Measurements from ENCODE around the gene SLC25A21.

DNA sequence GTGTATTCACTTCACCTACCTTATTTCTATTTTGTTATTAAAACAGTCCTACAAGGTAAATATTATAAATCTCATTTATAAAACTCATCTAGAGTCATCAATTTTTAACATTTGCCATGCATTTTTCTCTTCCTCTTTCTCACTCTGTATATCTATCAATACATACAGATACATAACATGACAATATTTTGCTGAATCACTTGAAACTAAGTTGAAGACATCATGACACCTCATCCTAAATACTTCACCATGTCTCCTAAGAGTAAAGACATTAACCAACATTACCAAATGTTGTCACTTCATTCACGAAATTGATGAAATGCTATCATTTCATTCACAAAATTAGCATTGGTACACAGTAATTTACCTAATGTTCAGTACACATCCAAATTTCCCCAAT lies 329.0 kb downstream of the SLC25A21 start:
- TF ChIP-seq POLR2AphosphoS5 (IDR thresholded peaks at IDR 0.05; ENCODE audit: low read depth) = no peak
- TF ChIP-seq, protein P1, sequence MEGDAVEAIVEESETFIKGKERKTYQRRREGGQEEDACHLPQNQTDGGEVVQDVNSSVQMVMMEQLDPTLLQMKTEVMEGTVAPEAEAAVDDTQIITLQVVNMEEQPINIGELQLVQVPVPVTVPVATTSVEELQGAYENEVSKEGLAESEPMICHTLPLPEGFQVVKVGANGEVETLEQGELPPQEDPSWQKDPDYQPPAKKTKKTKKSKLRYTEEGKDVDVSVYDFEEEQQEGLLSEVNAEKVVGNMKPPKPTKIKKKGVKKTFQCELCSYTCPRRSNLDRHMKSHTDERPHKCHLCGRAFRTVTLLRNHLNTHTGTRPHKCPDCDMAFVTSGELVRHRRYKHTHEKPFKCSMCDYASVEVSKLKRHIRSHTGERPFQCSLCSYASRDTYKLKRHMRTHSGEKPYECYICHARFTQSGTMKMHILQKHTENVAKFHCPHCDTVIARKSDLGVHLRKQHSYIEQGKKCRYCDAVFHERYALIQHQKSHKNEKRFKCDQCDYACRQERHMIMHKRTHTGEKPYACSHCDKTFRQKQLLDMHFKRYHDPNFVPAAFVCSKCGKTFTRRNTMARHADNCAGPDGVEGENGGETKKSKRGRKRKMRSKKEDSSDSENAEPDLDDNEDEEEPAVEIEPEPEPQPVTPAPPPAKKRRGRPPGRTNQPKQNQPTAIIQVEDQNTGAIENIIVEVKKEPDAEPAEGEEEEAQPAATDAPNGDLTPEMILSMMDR (conservative IDR thresholded peaks at IDR 0.05; ENCODE audit: low read depth in 2 of 2) = no peak
- no peak for TF ChIP-seq EZH2phosphoT487 (IDR thresholded peaks at IDR 0.05; ENCODE audit: unreplicated experiment)
- TF ChIP-seq, protein P2, sequence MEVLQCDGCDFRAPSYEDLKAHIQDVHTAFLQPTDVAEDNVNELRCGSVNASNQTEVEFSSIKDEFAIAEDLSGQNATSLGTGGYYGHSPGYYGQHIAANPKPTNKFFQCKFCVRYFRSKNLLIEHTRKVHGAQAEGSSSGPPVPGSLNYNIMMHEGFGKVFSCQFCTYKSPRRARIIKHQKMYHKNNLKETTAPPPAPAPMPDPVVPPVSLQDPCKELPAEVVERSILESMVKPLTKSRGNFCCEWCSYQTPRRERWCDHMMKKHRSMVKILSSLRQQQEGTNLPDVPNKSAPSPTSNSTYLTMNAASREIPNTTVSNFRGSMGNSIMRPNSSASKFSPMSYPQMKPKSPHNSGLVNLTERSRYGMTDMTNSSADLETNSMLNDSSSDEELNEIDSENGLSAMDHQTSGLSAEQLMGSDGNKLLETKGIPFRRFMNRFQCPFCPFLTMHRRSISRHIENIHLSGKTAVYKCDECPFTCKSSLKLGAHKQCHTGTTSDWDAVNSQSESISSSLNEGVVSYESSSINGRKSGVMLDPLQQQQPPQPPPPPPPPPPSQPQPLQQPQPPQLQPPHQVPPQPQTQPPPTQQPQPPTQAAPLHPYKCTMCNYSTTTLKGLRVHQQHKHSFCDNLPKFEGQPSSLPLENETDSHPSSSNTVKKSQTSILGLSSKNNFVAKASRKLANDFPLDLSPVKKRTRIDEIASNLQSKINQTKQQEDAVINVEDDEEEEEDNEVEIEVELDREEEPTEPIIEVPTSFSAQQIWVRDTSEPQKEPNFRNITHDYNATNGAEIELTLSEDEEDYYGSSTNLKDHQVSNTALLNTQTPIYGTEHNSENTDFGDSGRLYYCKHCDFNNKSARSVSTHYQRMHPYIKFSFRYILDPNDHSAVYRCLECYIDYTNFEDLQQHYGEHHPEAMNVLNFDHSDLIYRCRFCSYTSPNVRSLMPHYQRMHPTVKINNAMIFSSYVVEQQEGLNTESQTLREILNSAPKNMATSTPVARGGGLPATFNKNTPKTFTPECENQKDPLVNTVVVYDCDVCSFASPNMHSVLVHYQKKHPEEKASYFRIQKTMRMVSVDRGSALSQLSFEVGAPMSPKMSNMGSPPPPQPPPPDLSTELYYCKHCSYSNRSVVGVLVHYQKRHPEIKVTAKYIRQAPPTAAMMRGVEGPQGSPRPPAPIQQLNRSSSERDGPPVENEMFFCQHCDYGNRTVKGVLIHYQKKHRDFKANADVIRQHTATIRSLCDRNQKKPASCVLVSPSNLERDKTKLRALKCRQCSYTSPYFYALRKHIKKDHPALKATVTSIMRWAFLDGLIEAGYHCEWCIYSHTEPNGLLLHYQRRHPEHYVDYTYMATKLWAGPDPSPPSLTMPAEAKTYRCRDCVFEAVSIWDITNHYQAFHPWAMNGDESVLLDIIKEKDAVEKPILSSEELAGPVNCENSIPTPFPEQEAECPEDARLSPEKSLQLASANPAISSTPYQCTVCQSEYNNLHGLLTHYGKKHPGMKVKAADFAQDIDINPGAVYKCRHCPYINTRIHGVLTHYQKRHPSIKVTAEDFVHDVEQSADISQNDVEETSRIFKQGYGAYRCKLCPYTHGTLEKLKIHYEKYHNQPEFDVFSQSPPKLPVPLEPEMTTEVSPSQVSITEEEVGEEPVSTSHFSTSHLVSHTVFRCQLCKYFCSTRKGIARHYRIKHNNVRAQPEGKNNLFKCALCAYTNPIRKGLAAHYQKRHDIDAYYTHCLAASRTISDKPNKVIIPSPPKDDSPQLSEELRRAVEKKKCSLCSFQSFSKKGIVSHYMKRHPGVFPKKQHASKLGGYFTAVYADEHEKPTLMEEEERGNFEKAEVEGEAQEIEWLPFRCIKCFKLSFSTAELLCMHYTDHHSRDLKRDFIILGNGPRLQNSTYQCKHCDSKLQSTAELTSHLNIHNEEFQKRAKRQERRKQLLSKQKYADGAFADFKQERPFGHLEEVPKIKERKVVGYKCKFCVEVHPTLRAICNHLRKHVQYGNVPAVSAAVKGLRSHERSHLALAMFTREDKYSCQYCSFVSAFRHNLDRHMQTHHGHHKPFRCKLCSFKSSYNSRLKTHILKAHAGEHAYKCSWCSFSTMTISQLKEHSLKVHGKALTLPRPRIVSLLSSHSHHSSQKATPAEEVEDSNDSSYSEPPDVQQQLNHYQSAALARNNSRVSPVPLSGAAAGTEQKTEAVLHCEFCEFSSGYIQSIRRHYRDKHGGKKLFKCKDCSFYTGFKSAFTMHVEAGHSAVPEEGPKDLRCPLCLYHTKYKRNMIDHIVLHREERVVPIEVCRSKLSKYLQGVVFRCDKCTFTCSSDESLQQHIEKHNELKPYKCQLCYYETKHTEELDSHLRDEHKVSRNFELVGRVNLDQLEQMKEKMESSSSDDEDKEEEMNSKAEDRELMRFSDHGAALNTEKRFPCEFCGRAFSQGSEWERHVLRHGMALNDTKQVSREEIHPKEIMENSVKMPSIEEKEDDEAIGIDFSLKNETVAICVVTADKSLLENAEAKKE (CRISPR knock-in tag; IDR thresholded peaks at IDR 0.05) = no peak
- no peak for TF ChIP-seq EZH2 (IDR thresholded peaks at IDR 0.05; ENCODE audit: low read depth, unreplicated experiment)
- no peak for TF ChIP-seq STAT1 (IDR thresholded peaks at IDR 0.05; ENCODE audit: unreplicated experiment)
- TF ChIP-seq ZNF114 (CRISPR knock-in tag; IDR thresholded peaks at IDR 0.05) = no peak
- TF ChIP-seq CREB1 (CRISPR knock-in tag; IDR thresholded peaks at IDR 0.05; ENCODE audit: low read depth) = no peak
- TF ChIP-seq JUNB (IDR thresholded peaks at IDR 0.05; ENCODE audit: unreplicated experiment) = no peak

Data from GM23338 (cell line).